Erythroblast (primary cell): ENCODE measurements around the gene LMNB1.
A peak's percentile ranks its signal among the peaks of the same experiment; 100 is the strongest.
"Not testable (repeated sequence)": the region's sequence is repeated elsewhere in the genome, so short reads cannot be mapped to it uniquely, and the experiment has no call there.

Source experiments
- DNase-seq, 2 experiments: peaks; one replicate each; lab custom pipeline; 2025; lab: John Stamatoyannopoulos, UW
- GATA1 ChIP-seq: IDR thresholded peaks from 2 replicates; pipeline ENCODE4 v1.6.1; 2011; ENCODE audit warnings: low read depth, mild to moderate bottlenecking, control low read depth, low read length, moderate library complexity
- POLR2A ChIP-seq: IDR thresholded peaks from 2 replicates; pipeline ENCODE4 v1.6.1; 2011; ENCODE audit warnings: mild to moderate bottlenecking, low read length

LMNB1 gene

DNA sequence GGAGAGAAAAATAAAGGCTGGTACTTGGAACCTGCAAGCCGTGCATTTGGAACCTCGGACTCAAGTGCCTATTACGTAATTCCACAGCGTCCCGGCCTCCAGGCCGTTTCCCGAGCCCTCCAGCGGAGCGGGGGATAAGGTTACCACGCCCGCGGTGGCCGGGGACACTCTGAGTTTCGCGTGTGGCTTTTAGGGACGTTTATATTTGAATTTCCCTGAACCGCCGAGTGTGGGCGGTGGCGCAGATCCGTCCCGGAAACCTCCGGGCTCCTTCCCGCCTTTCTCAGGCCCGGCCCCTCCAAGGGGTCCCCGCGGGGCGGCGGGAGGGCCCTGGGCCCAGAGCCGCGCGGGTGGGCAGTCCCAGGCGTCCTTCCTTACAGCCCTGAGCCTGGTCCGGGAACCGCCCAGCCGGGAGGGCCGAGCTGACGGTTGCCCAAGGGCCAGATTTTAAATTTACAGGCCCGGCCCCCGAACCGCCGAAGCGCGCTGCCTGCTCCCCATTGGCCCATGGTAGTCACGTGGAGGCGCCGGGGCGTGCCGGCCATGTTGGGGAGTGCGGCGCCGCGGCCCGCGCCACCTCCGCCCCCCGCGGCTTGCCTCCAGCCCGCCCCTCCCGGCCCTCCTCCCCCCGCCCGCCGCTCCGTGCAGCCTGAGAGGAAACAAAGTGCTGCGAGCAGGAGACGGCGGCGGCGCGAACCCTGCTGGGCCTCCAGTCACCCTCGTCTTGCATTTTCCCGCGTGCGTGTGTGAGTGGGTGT lies at the start of gene LMNB1:
Gene LMNB1, plus strand, starts transcription at position 638 of the 758 bp plus-strand sequence. CDS start 373 bp downstream, outside the sequence.
- peak; percentile 95 to 97 for DNase-seq
- TF ChIP-seq POLR2A = peak; percentile 61
- TF ChIP-seq GATA1 = no peak

DNA sequence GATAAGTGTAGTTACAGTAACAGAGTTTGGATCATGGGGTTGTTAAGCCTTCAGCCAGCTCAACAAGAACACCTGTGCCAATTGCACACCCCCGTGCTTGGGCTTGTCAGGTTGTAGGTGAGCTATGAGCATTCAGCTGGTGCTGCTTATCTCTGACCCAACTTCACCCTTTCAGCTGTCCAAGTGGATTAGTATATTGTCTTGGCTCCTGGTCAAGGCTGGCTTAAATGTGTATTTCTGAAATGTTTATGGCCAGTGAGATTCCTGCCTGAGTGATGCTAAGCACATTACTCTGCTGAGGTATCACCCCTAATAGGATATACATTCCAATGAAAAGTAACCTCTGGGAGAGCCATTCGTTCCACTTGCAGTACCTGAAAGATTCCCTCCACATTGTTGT lies 44.2 kb upstream of the LMNB1 start:
- TF ChIP-seq POLR2A (no peak), GATA1 (no peak)
- no peak for DNase-seq

DNA sequence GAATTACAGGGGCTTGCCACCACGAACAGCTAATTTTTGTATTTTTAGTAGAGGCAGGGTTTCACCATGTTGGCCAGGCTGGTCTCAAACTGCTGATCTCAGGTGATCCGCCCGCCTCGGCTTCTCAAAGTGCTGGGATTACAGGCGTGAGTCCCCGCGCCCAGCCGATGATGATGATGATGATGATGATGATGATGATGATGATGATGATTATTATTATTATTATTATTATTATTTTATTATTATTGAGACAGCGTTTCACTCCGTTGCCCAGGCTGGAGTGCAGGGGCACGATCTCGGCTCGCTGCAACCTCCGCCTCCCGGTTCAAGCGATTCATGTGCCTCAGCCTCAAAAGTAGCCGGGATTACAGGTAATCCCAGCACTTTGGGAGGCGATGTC lies 42.4 kb upstream of the LMNB1 start:
- DNase-seq = not testable (repeated sequence)

GRCh38 chr5:126736141-126736540 lies 40.8 kb upstream of the LMNB1 start:
- DNase-seq = no peak
- TF ChIP-seq GATA1 (no peak), POLR2A (no peak)

GRCh38 chr5:126741361-126741760 lies 35.6 kb upstream of the LMNB1 start:
- no peak for DNase-seq

GRCh38 chr5:126742425-126742824 lies 34.5 kb upstream of the LMNB1 start:
- no peak for DNase-seq
- no peak for TF ChIP-seq GATA1
- TF ChIP-seq POLR2A = no peak

More at GRCh38 chr5:126741361-126741760, 35.6 kb upstream of the LMNB1 start:
- TF ChIP-seq POLR2A = no peak
- TF ChIP-seq GATA1 = no peak

DNA sequence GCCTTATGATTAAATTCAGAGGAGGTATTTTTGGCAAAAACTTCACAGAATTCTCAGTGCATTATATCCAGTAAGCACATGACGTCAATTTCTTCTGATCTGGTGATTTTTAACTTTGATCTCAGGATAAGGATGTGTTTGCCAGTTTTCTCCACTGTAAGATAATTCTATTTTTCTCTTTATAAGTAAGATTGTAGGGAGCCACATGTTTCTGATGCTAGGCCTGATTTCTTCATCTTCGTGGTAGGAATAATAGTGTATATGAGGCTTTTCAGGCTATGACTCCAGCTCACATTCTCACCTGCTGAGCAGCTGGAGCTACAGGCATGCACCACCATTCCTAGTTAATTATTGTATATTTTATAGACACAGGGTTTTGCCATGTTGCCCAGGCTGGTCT lies 32.1 kb upstream of the LMNB1 start:
- TF ChIP-seq GATA1 (no peak), POLR2A (no peak)
- DNase-seq = no peak

- no peak for DNase-seq
- no peak for TF ChIP-seq POLR2A
- TF ChIP-seq GATA1 = no peak
Observed at GRCh38 chr5:126745259-126745992, 31.5 kb upstream of the LMNB1 start.

DNA sequence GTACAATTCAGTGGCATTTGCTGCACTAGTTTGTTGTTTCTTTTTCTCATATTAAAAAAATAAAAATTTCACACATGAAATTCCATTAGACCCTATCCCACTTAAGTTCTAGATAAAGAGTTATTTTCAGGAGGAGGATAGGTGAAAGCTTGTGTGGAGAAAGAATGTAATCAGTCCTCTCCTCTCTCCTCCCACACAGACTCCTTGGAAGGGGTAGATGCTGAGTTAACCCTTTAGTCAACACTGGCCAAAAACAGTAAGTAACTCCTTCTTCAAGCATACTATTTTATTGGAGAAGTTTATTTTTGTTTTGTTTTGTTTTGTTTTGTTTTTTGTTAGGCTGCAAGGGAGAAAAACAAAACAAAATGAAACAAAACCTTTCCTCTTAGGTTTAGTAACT lies 30.6 kb upstream of the LMNB1 start:
- TF ChIP-seq POLR2A (no peak), GATA1 (no peak)
- no peak for DNase-seq

DNA sequence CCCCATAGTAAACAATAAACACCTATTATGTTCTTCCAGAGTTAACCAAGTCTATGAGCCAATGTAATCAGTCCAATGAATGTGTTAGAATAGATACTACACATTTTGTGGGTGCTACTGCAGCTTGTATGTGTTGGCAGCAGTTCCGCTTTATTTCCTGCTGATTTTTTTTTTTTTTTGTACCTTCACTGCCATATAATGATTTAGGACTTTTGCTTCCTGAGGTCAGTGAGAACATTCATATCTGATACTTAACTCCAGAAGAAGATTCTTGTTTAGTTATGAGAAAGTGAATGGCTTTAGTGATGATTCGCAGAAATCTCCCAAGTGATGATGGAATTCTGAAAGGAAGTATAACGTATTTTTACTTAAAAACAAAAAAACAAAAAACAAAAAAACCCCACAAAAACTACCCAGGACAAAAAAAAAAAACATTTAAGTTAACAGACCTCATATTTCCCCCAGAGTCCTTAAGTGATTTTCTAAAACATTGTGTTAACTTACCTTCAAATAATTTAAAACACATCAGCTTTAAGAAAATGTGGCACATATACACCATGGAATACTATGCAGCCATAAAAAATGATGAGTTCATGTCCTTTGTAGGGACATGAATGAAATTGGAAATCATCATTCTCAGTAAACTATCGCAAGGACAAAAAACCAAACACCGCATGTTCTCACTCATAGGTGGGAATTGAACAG lies 24.7 kb upstream of the LMNB1 start:
- no peak for TF ChIP-seq POLR2A
- no peak for DNase-seq

- TF ChIP-seq GATA1 (no peak), POLR2A (no peak)
- no peak for DNase-seq
Observed at GRCh38 chr5:126753227-126753626, 23.7 kb upstream of the LMNB1 start.

DNA sequence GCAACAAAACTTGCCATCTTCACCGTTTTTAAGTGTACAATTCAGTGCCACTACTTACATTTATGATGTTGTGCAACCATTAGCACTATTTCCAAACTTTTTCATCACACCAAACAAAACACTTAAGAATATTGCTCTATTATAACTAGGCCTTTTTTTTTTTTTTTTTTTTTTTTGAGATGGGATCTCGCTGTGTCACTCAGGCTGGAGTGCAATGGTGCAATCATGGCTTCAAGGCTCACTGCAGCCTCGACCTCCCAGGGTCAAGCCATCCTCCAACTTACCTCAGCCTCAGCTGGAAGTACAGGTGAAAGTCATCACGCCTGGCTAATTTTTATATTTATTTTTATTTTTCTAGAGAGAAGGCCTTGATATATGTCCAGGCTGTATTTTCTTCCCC lies 22.3 kb upstream of the LMNB1 start:
- TF ChIP-seq POLR2A = no peak
- TF ChIP-seq GATA1 = no peak
- DNase-seq = peak in 1 of 2 experiments; percentile 16

DNA sequence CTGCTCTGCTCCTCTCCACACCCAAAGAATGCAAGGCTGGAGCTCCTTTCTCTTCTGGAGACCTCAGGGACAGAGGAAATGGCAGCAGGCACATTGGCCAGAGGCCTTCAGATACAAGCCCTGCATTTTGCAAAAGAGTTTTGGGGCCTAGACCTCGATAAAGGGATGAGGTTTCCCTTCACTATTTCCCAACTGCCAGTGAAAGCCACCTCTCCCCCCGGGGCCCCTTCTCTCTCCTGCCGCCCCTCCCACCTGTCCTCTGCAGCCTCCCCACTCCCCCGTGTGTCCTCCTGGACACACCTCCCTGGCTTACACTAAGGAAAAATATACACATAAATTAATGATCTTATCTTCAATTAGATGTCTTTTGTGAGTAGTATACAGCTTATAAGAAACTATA lies 21.3 kb upstream of the LMNB1 start:
- TF ChIP-seq GATA1 (no peak), POLR2A (no peak)
- no peak for DNase-seq
